OCI-LY1 (cell line): ENCODE data around the gene LSS.

Experiments used
- H2AFZ ChIP-seq: fragments of 200-600 bp; sonication (generic), shearing (Covaris generic); 2 replicates; pipeline ENCODE4 v1.6.0; 2014; ENCODE audit warnings: antibody characterized with exemption, mild to moderate bottlenecking, low read length
- H3F3A ChIP-seq: fragments of 200-600 bp; sonication (generic), shearing (Covaris generic); 2 replicates; pipeline ENCODE4 v1.6.0; 2014; ENCODE audit warnings: mild to moderate bottlenecking, antibody characterized with exemption, low read length, moderate library complexity; ENCODE audit not compliant: insufficient read depth
- H3K27ac ChIP-seq: fragments of 200-600 bp; sonication (generic); 2 replicates; pipeline ENCODE4 v1.5.1; 2014; ENCODE audit warnings: low read length, mixed run types, mild to moderate bottlenecking, low read depth; ENCODE audit not compliant: poor library complexity, severe bottlenecking
- H3K27me3 ChIP-seq: fragments of 200-600 bp; sonication (generic); 2 replicates; pipeline ENCODE4 v1.6.0; 2014; ENCODE audit warnings: antibody characterized with exemption, mild to moderate bottlenecking, low read length, moderate library complexity; ENCODE audit not compliant: insufficient read depth
- H3K36me3 ChIP-seq: fragments of 200-600 bp; sonication (generic); 2 replicates; pipeline ENCODE4 v1.6.1; 2014; ENCODE audit warnings: mild to moderate bottlenecking, antibody characterized with exemption, low read length, moderate library complexity, mixed read lengths; ENCODE audit not compliant: insufficient read depth
- H3K4me1 ChIP-seq: fragments of 200-600 bp; sonication (generic); 2 replicates; pipeline ENCODE4 v1.5.1; 2014; ENCODE audit warnings: mild to moderate bottlenecking, low read length, moderate library complexity; ENCODE audit not compliant: insufficient read depth, severe bottlenecking
- H3K4me2 ChIP-seq: fragments of 200-600 bp; sonication (generic), shearing (Covaris generic); 2 replicates; pipeline ENCODE4 v1.6.1; 2014; ENCODE audit warnings: low read length
- H3K4me3 ChIP-seq: fragments of 200-600 bp; sonication (generic); 2 replicates; pipeline ENCODE4 v1.5.1; 2014; ENCODE audit warnings: low read length, low read depth, mild to moderate bottlenecking, mixed read lengths; ENCODE audit not compliant: poor library complexity, severe bottlenecking
- H3K79me2 ChIP-seq: fragments of 200-600 bp; shearing (Covaris generic); 2 replicates; pipeline ENCODE4 v1.6.1; 2016; ENCODE audit warnings: mixed run types, low read length, mixed read lengths; ENCODE audit not compliant: insufficient read depth
- H3K9ac ChIP-seq: fragments of 200-600 bp; sonication (generic), shearing (Covaris generic); 2 replicates; pipeline ENCODE4 v1.6.1; 2014; ENCODE audit warnings: mild to moderate bottlenecking, low read length, mixed read lengths
- H3K9me2 ChIP-seq: fragments of 200-600 bp; sonication (generic), shearing (Covaris generic); 2 replicates; pipeline ENCODE4 v1.6.1; 2014; ENCODE audit warnings: low read depth, mild to moderate bottlenecking, low read length, mixed read lengths
- H3K9me3 ChIP-seq: fragments of 200-600 bp; shearing (Covaris generic); 2 replicates; pipeline ENCODE4 v1.6.1; 2014; ENCODE audit warnings: low read length, mixed read lengths
- H4K20me1 ChIP-seq: fragments of 200-600 bp; sonication (generic), shearing (Covaris generic); 2 replicates; pipeline ENCODE4 v1.6.0; 2016; ENCODE audit warnings: mild to moderate bottlenecking, low read length; ENCODE audit not compliant: insufficient read depth
- CTCF ChIP-seq: fragments of 200-600 bp; sonication (generic), shearing (Covaris generic); IDR thresholded peaks from 2 replicates; pipeline ENCODE4 v1.5.1; 2017; ENCODE audit warnings: mild to moderate bottlenecking, antibody characterized with exemption, low read length, moderate library complexity, mixed read lengths
- EZH2 ChIP-seq: fragments of 200-600 bp; sonication (generic), shearing (Covaris generic); IDR thresholded peaks from 2 replicates; pipeline ENCODE4 v1.8.0; 2017; ENCODE audit warnings: borderline replicate concordance, mixed run types, mild to moderate bottlenecking, antibody characterized with exemption, low read length, moderate library complexity, mixed read lengths

The LSS gene

DNA sequence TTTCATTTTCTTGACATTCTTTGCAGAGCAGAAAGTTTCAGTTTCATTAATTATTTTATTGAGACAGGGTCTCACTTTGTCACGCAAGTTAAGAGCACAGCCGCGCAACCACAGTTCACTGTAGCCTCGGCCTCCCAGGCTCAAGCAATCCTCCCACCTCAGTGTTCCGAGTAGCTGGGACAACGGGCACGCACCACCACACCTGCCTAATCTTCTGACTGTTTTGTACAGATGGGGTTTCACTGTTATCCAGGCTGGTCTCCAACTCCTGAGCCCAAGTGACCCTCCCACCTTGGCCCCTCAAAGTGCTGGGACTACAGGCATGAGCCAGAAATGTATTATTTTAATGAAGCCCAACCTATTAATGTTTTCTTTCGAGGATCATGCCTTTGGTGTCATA, 41.3 kb downstream of the LSS start:
- peaks cover 38% of the 10 kb centered on the region for H3K4me1 ChIP-seq
- peak overlapping the region; percentile 40 for H3K27ac ChIP-seq
- no peaks in the 10 kb centered on the region; the same call in 1 of the 2 replicates for H3F3A ChIP-seq
- TF ChIP-seq EZH2 (no peak), CTCF (no peak)
- H3K4me2 ChIP-seq: no peak overlapping the region
- no peaks in the 10 kb centered on the region for H3K79me2 ChIP-seq
- H3K9ac ChIP-seq: no peak overlapping the region
- H3K36me3 ChIP-seq: peaks cover 25% of the 10 kb centered on the region; the same call in 1 of the 2 replicates
- no peaks in the 10 kb centered on the region for H4K20me1 ChIP-seq
- H3K9me2 ChIP-seq: no peaks in the 10 kb centered on the region
- H3K4me3 ChIP-seq: no peak overlapping the region
- no peak overlapping the region for H2AFZ ChIP-seq
- no peaks in the 10 kb centered on the region for H3K9me3 ChIP-seq
- H3K27me3 ChIP-seq: no peaks in the 10 kb centered on the region

DNA sequence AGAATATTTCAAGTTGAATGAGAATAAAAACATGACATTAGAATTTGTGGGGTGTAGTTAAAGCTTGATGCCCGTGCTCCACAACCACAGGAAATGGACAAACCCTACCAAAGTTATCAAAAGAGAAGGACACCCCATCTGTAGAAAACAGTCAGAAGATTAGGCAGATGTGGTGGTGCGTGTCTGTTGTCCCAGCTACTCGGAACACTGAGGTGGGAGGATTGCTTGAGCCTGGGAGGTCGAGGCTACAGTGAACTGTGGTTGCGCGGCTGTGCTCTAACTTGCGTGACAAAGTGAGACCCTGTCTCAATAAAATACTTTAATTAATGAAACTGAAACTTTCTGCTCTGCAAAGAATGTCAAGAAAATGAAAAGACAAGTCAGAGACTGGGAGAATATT, 42.9 kb downstream of the LSS start:
- Histone ChIP-seq H3K79me2 (no peaks in the 10 kb centered on the region), H4K20me1 (no peaks in the 10 kb centered on the region), H3F3A (no peaks in the 10 kb centered on the region; the same call in 1 of the 2 replicates), H2AFZ (peak overlapping the region; percentile 99), H3K4me2 (peak overlapping the region; percentile 69), H3K36me3 (peaks cover 18% of the 10 kb centered on the region; the same call in 1 of the 2 replicates), H3K27me3 (no peaks in the 10 kb centered on the region), H3K9me3 (no peaks in the 10 kb centered on the region), H3K9ac (peak overlapping the region; percentile 55), H3K4me1 (peaks cover 38% of the 10 kb centered on the region), H3K4me3 (peak overlapping the region; percentile 85), H3K9me2 (no peaks in the 10 kb centered on the region), H3K27ac (peak overlapping the region; percentile 60)
- TF ChIP-seq CTCF (no peak), EZH2 (no peak)

- peaks cover 18% of the 10 kb centered on the region; the same call in 1 of the 2 replicates for H3K36me3 ChIP-seq
- H3K4me1 ChIP-seq: peaks cover 38% of the 10 kb centered on the region
- H3K9me2 ChIP-seq: no peaks in the 10 kb centered on the region
- H3K9me3 ChIP-seq: no peaks in the 10 kb centered on the region
- H2AFZ ChIP-seq: peak overlapping the region; percentile 99
- H3K4me2 ChIP-seq: peak overlapping the region; percentile 69
- no peaks in the 10 kb centered on the region for H3K27me3 ChIP-seq
- peak overlapping the region; percentile 55 for H3K9ac ChIP-seq
- H3F3A ChIP-seq: no peaks in the 10 kb centered on the region; the same call in 1 of the 2 replicates
- TF ChIP-seq CTCF: no peak
- no peak for TF ChIP-seq EZH2
- no peaks in the 10 kb centered on the region for H4K20me1 ChIP-seq
- peak overlapping the region; percentile 85 for H3K4me3 ChIP-seq
- H3K27ac ChIP-seq: peak overlapping the region; percentile 60
- no peaks in the 10 kb centered on the region for H3K79me2 ChIP-seq
Measured at GRCh38 chr21:46184625-46185555, 43.7 kb downstream of the LSS start.
